K562 (cell line): Measurements from ENCODE around the gene NUDT5. TPM values are rescaled to one million over a fixed set of nuclear protein-coding genes. Genes with fewer than 3 reads are reported as not detected.

Experiments used
- ATAC-seq: fragments of 200-7000 bp; cut with Tn5 transposase; 3 replicates; pipeline ENCODE4 v1.9.1; 2020; ENCODE audit warnings: moderate library complexity
- BruUV-seq: library from RNA; stranded (reverse); fragments of 400-500 nt; replicated peaks from 2 replicates; lab custom pipeline; 2021; lab: Mats Ljungman, UMichigan
- CTCF ChIA-PET: fragments of 300-600 bp; formaldehyde crosslinking; extraction: SDS; loops from one replicate; lab custom pipeline; 2021; ENCODE audit warnings: low intra/inter-chr PET ratio; lab: Yijun Ruan, JAX
- POLR2A ChIA-PET: fragments of 300-600, 350-650 bp; sonication (Branson Sonifier 250); formaldehyde crosslinking; extraction: SDS; loops from one replicate; lab custom pipeline; 2021; ENCODE audit warnings: antibody characterized with exemption, inconsistent platforms; lab: Yijun Ruan, JAX
- DNase-seq, 4 experiments: peaks; one replicate each; pipeline versions ENCODE4 v3.0.0 to v3.0.0-alpha.2; 2011 to 2018; ENCODE audit warnings: low spot score in 3 of 4, mixed read lengths in 3 of 4; ENCODE audit errors: extremely low read depth in 1 of 4
- FAIRE-seq: peaks from 2 replicates; lab custom pipeline; 2011; peaks lifted over from hg19 to GRCh38; lab: Jason Lieb, UNC
- H2AFZ ChIP-seq: 2 replicates; pipeline ENCODE4 v1.6.0; 2011; ENCODE audit warnings: low read depth, low read length, control low read depth, inconsistent platforms
- H3K27ac ChIP-seq: fragments of 200-600 bp; 3 replicates; pipeline ENCODE4 v1.8.0; 2011; ENCODE audit warnings: low read depth, mild to moderate bottlenecking, control low read depth, inconsistent platforms, low read length, moderate library complexity, mixed read lengths; ENCODE audit errors: extremely low read depth
- H3K27me3 ChIP-seq, 2 experiments: fragments of 300-600 bp in 1 of 2; 2 replicates in 1 of 2; 3 replicates in 1 of 2; pipeline versions ENCODE4 v1.6.0 to v1.8.0; 2011; ENCODE audit warnings: inconsistent platforms in 2 of 2, low read length in 2 of 2, mild to moderate bottlenecking in 1 of 2, mixed read lengths in 1 of 2, moderate library complexity in 1 of 2; ENCODE audit not compliant: control insufficient read depth in 2 of 2, insufficient read depth in 2 of 2
- H3K36me3 ChIP-seq: fragments of 300-600 bp; 3 replicates; pipeline ENCODE4 v1.8.0; 2011; ENCODE audit warnings: mild to moderate bottlenecking, low read length, inconsistent platforms; ENCODE audit not compliant: control insufficient read depth, insufficient read depth
- H3K4me1 ChIP-seq, 2 experiments: fragments of 200-600 bp in 1 of 2; replicated peaks in 1 of 2; 2 replicates in 1 of 2; 3 replicates in 1 of 2; pipeline versions ENCODE4 v1.5.1 to v1.8.0; 2011; ENCODE audit warnings: inconsistent platforms in 2 of 2, low read length in 2 of 2, mild to moderate bottlenecking in 1 of 2, mixed read lengths in 1 of 2, moderate library complexity in 1 of 2; ENCODE audit not compliant: control insufficient read depth in 2 of 2, insufficient read depth in 2 of 2
- H3K4me2 ChIP-seq: 2 replicates; pipeline ENCODE4 v1.6.1; 2011; ENCODE audit warnings: low read length, control low read depth, inconsistent platforms, mixed read lengths; ENCODE audit not compliant: insufficient read depth
- H3K4me3 ChIP-seq: fragments of 200-600 bp; sonication (generic), shearing (Covaris generic); 2 replicates; pipeline ENCODE4 v1.5.1; 2016; ENCODE audit warnings: control low read depth, inconsistent platforms
- H3K79me2 ChIP-seq: fragments of 200-600 bp; 3 replicates; pipeline ENCODE4 v1.8.0; 2011; ENCODE audit warnings: low read length, inconsistent platforms; ENCODE audit not compliant: control insufficient read depth, insufficient read depth
- H3K9ac ChIP-seq, 2 experiments: 2 replicates each; pipeline versions ENCODE4 v1.6.0 to v1.6.1; 2011; ENCODE audit warnings: low read depth in 2 of 2, low read length in 2 of 2, control low read depth in 1 of 2, inconsistent platforms in 1 of 2, mild to moderate bottlenecking in 1 of 2, mixed read lengths in 1 of 2; ENCODE audit not compliant: insufficient read depth in 1 of 2
- H3K9me1 ChIP-seq: one replicate; pipeline ENCODE4 v1.6.0; 2011; ENCODE audit warnings: inconsistent platforms, mild to moderate bottlenecking, low read length, moderate library complexity; ENCODE audit not compliant: control insufficient read depth, insufficient read depth
- H3K9me3 ChIP-seq: replicated peaks from 2 replicates; pipeline ENCODE4 v1.5.1; 2011; ENCODE audit warnings: low read depth, low read length, inconsistent platforms; ENCODE audit not compliant: control insufficient read depth, insufficient read depth
- H4K20me1 ChIP-seq: replicated peaks from 2 replicates; pipeline ENCODE4 v1.6.1; 2011; ENCODE audit warnings: low read length, inconsistent platforms, mixed read lengths; ENCODE audit not compliant: control insufficient read depth, insufficient read depth
- CBX3 ChIP-seq, 2 experiments: IDR thresholded peaks; 1 replicate in 1 of 2; 2 replicates in 1 of 2; pipeline ENCODE4 v1.6.1; 2012; ENCODE audit warnings: inconsistent platforms in 2 of 2, low read length in 2 of 2, borderline replicate concordance in 1 of 2, control low read depth in 1 of 2
- ETV6 ChIP-seq, 3 experiments: fragments of 150-350 bp in 1 of 3; sonication (generic) in 1 of 3; formaldehyde crosslinking in 1 of 3; IDR thresholded peaks; 2 replicates each; pipeline versions ENCODE4 v1.6.1 to v1.8.0; 2014 to 2022; ENCODE audit warnings: borderline replicate concordance in 2 of 3, low read depth in 2 of 3, antibody characterized with exemption in 1 of 3, low read length in 1 of 3, mild to moderate bottlenecking in 1 of 3, missing genetic modification reagents in 1 of 3
- HMBOX1 ChIP-seq: sonication (generic); IDR thresholded peaks from 2 replicates; pipeline ENCODE4 v1.6.1; 2016
- MNT ChIP-seq, 2 experiments: fragments of 450-650 bp; conservative IDR thresholded peaks; 2 replicates each; pipeline ENCODE4 v1.6.1; 2017; ENCODE audit warnings: mild to moderate bottlenecking in 2 of 2, moderate library complexity in 2 of 2
- RB1 ChIP-seq: fragments of 450-650 bp; IDR thresholded peaks from 2 replicates; pipeline ENCODE4 v1.6.1; 2017; ENCODE audit warnings: low read depth, mild to moderate bottlenecking
- RBBP5 ChIP-seq: fragments of 200-600 bp; sonication (generic); IDR thresholded peaks from 2 replicates; pipeline ENCODE4 v1.6.1; 2012; ENCODE audit warnings: borderline replicate concordance, mild to moderate bottlenecking, low read length, control low read depth, inconsistent platforms; ENCODE audit not compliant: insufficient read depth, poor library complexity, severe bottlenecking
- TCFL5 ChIP-seq: fragments of 250-450 bp; sonication (Bioruptor Pico); conservative IDR thresholded peaks from 2 replicates; pipeline ENCODE4 v1.6.1; 2021; ENCODE audit warnings: mild to moderate bottlenecking, moderate library complexity, matching md5 sums
- ZBTB11 ChIP-seq, 3 experiments: fragments of 200-800 bp in 1 of 3; fragments of 250-450 bp in 1 of 3; fragments of 450-650 bp in 1 of 3; sonication (Bioruptor Pico) in 1 of 3; sonication (Bioruptor generic) in 1 of 3; formaldehyde crosslinking in 1 of 3; IDR thresholded peaks; 2 replicates each; pipeline versions ENCODE4 v1.6.1 to v1.8.0; 2016 to 2022; ENCODE audit warnings: mild to moderate bottlenecking in 2 of 3, missing genetic modification characterization in 2 of 3, missing compliant biosample characterization in 1 of 3, moderate library complexity in 1 of 3
- WGBS: fragments of 100-300 bp; shearing (Covaris generic); methylation state at CpG from one replicate; pipeline ENCODE4 v1.1.6; 2016; ENCODE audit warnings: low coverage, mixed read lengths; ENCODE audit not compliant: insufficient coverage; ENCODE audit errors: missing lambda C conversion rate; 5-methylcytosine and 5-hydroxymethylcytosine counted together
- in situ Hi-C: fragments of 300-500 bp; cut with MboI; formaldehyde crosslinking; loops from 4 replicates; pipeline ENCODE4 v1.15.0; 2018; ENCODE audit warnings: inconsistent platforms, mixed read lengths
- intact Hi-C: fragments of 100-400 bp; cut with micrococcal nuclease; formaldehyde crosslinking; loops from 2 replicates; pipeline ENCODE4 v1.14.2; 2022
- polyA plus RNA-seq, 8 experiments: library from polyadenylated mRNA; depleted of rRNA in 4 of 8; stranded (reverse) in 5 of 8; unstranded in 3 of 8; fragments of >200 nt; fragmentation: Nextera tagmentation in 2 of 8; fragmentation: Illumina TruSeq in 1 of 8; extraction: Ambion mirVana in 2 of 8; extraction: Trizol in 1 of 8; gene quantifications; 2 replicates each; pipeline versions ENCODE4 v1.2.1 to v1.2.3, GENCODE V29; 2011 to 2014; ENCODE audit warnings: inconsistent platforms in 1 of 8, missing spikeins in 1 of 8
- total RNA-seq, 7 experiments: library from RNA; depleted of rRNA in 6 of 7; stranded (reverse); fragments of >200 nt in 6 of 7; fragmentation: Illumina TruSeq in 2 of 7; extraction: Trizol in 2 of 7; gene quantifications; 2 replicates each; pipeline versions ENCODE4 v1.2.1 to v1.2.3, GENCODE V29; 2011 to 2021; ENCODE audit warnings: low replicate concordance in 1 of 7
- TF ChIP-seq, protein P1 (sequence below), 2 experiments: fragments of 450-650 bp; IDR thresholded peaks; 2 replicates each; pipeline ENCODE4 v1.6.1; 2016
- TF ChIP-seq, protein P2 (sequence below): fragments of 250-450 bp; sonication (Bioruptor Pico); IDR thresholded peaks from 2 replicates; pipeline ENCODE4 v1.4.0; 2020

Gene NUDT5
- total and polyA plus RNA-seq, 9 of the 15 experiments (the other 6 are each of a cell fraction or from before 2014, with no cell fraction given), result 87.7 to 422 (median 186) TPM

GRCh38 chr10:12205082-12205481 is 9.4 kb upstream of the NUDT5 start (continued):
- no peak for TF ChIP-seq ETV6 (IDR thresholded peaks at IDR 0.05; ENCODE audit: borderline replicate concordance in 1 of 2, low read depth in 2 of 2, low read length in 1 of 2)
- TF ChIP-seq ETV6 (CRISPR knock-in tag; IDR thresholded peaks at IDR 0.05; ENCODE audit: borderline replicate concordance), result no peak

DNA sequence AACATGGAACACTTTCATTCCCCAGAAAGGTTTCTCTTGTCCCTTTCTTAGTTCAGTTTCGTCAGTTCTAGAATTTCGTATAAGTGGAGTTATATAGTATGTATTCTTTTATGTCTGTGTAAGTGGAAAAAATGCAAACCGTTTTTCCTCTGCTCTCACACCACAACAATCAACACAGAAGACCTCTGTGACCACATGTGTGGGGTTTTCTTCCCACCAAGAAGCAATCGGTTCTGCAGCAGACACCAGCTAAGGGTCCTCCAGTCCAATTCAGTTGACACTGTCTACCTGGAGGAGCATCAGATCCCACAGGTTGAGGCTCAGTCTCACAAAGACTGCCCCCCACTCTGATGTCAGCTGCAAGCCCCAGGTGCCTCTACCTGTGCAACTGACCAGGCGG is 6.5 kb upstream of the NUDT5 start:
- POLR2A ChIA-PET, result no interaction called here
- H3K36me3 ChIP-seq, result peaks cover 72% of the 10 kb centered on the region
- TF ChIP-seq TCFL5, result no peak
- no peak for TF ChIP-seq RB1
- TF ChIP-seq, protein P1, sequence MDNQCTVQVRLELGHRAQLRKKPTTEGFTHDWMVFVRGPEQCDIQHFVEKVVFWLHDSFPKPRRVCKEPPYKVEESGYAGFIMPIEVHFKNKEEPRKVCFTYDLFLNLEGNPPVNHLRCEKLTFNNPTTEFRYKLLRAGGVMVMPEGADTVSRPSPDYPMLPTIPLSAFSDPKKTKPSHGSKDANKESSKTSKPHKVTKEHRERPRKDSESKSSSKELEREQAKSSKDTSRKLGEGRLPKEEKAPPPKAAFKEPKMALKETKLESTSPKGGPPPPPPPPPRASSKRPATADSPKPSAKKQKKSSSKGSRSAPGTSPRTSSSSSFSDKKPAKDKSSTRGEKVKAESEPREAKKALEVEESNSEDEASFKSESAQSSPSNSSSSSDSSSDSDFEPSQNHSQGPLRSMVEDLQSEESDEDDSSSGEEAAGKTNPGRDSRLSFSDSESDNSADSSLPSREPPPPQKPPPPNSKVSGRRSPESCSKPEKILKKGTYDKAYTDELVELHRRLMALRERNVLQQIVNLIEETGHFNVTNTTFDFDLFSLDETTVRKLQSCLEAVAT (IDR thresholded peaks at IDR 0.05), result no peak
- TF ChIP-seq, protein P2, sequence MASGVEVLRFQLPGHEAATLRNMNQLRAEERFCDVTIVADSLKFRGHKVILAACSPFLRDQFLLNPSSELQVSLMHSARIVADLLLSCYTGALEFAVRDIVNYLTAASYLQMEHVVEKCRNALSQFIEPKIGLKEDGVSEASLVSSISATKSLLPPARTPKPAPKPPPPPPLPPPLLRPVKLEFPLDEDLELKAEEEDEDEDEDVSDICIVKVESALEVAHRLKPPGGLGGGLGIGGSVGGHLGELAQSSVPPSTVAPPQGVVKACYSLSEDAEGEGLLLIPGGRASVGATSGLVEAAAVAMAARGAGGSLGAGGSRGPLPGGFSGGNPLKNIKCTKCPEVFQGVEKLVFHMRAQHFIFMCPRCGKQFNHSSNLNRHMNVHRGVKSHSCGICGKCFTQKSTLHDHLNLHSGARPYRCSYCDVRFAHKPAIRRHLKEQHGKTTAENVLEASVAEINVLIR (CRISPR knock-in tag), result no peak
- no peak for TF ChIP-seq RBBP5
- no peak for TF ChIP-seq MNT (conservative IDR thresholded peaks at IDR 0.05)
- TF ChIP-seq ZBTB11 (CRISPR knock-in tag; IDR thresholded peaks at IDR 0.05), result no peak
- TF ChIP-seq CBX3 (IDR thresholded peaks at IDR 0.05; ENCODE audit: borderline replicate concordance in 1 of 2, low read length in 2 of 2), result no peak
- TF ChIP-seq HMBOX1, result no peak

More for the DNA sequence above, 6.5 kb upstream of the NUDT5 start:
- no peaks in the 10 kb centered on the region for H4K20me1 ChIP-seq
- no peaks in the 10 kb centered on the region for H3K9me1 ChIP-seq
- no peak overlapping the region for H3K9ac ChIP-seq
- BruUV-seq, result no TSS peak
- FAIRE-seq (no peak), DNase-seq (no peak), ATAC-seq (no peak)
- no peak overlapping the region for H3K27ac ChIP-seq
- H3K4me2 ChIP-seq, result no peak overlapping the region
- CTCF ChIA-PET, result no interaction called here
- WGBS, result 83% methylated on average over 4 of the region's 5 CpGs
- in situ Hi-C loops (no loop called here), intact Hi-C loops (no loop called here)
- H3K4me1 ChIP-seq, result peaks cover 0 to 2% of the 10 kb centered on the region in 2 experiments; a peak in 1 of 5 replicates
- H3K9me3 ChIP-seq, result no peaks in the 10 kb centered on the region
- H3K79me2 ChIP-seq, result peaks cover 64% of the 10 kb centered on the region
- no peak overlapping the region for H2AFZ ChIP-seq
- H3K4me3 ChIP-seq, result no peak overlapping the region
- H3K27me3 ChIP-seq, result no peaks in the 10 kb centered on the region
